Suprapubic skin (tissue), 4 donors: Measurements from ENCODE around the gene ADGRD2.

Source experiments
- EP300 ChIP-seq: sonication (generic); formaldehyde crosslinking; IDR thresholded peaks from one replicate; pipeline ENCODE4 v1.6.1; 2017; ENCODE audit warnings: antibody characterized with exemption
- POLR2A ChIP-seq, 2 donors: fragments of 450-650 bp; IDR thresholded peaks; one replicate each; pipeline ENCODE4 v1.6.1; 2017; ENCODE audit warnings: antibody characterized with exemption in 2 of 2, mild to moderate bottlenecking in 2 of 2, moderate library complexity in 2 of 2
- POLR2AphosphoS5 ChIP-seq, 3 donors: sonication (generic); formaldehyde crosslinking; IDR thresholded peaks; one replicate each; pipeline ENCODE4 v1.6.1; 2017; ENCODE audit warnings: antibody characterized with exemption in 3 of 3
- TF ChIP-seq, protein P1 (sequence below), 2 donors: fragments of 200-600 bp in 1 of 2; fragments of 450-650 bp in 1 of 2; sonication (generic) in 1 of 2; IDR thresholded peaks; one replicate each; pipeline ENCODE4 v1.5.1; 2016 to 2019; ENCODE audit warnings: antibody characterized with exemption in 2 of 2, mild to moderate bottlenecking in 1 of 2, moderate library complexity in 1 of 2

GRCh38 chr9:124510650-124511425, 60.6 kb downstream of the ADGRD2 start:
- TF ChIP-seq, protein P1, sequence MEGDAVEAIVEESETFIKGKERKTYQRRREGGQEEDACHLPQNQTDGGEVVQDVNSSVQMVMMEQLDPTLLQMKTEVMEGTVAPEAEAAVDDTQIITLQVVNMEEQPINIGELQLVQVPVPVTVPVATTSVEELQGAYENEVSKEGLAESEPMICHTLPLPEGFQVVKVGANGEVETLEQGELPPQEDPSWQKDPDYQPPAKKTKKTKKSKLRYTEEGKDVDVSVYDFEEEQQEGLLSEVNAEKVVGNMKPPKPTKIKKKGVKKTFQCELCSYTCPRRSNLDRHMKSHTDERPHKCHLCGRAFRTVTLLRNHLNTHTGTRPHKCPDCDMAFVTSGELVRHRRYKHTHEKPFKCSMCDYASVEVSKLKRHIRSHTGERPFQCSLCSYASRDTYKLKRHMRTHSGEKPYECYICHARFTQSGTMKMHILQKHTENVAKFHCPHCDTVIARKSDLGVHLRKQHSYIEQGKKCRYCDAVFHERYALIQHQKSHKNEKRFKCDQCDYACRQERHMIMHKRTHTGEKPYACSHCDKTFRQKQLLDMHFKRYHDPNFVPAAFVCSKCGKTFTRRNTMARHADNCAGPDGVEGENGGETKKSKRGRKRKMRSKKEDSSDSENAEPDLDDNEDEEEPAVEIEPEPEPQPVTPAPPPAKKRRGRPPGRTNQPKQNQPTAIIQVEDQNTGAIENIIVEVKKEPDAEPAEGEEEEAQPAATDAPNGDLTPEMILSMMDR (IDR thresholded peaks at IDR 0.05): no peak
- TF ChIP-seq POLR2AphosphoS5 (IDR thresholded peaks at IDR 0.05) (no peak), POLR2A (IDR thresholded peaks at IDR 0.05) (no peak), EP300 (no peak)
